Measurements from ENCODE around the gene DEFB126.

- no peak for TF ChIP-seq CTCF (IDR thresholded peaks at IDR 0.05)
- no peak for TF ChIP-seq POLR2A (IDR thresholded peaks at IDR 0.05)
- TF ChIP-seq EP300 (IDR thresholded peaks at IDR 0.05): no peak
Observed at GRCh38 chr20:93641-94040, 48.7 kb upstream of the DEFB126 start.
